ENCODE results near the gene STK11.

STK11 gene

DNA sequence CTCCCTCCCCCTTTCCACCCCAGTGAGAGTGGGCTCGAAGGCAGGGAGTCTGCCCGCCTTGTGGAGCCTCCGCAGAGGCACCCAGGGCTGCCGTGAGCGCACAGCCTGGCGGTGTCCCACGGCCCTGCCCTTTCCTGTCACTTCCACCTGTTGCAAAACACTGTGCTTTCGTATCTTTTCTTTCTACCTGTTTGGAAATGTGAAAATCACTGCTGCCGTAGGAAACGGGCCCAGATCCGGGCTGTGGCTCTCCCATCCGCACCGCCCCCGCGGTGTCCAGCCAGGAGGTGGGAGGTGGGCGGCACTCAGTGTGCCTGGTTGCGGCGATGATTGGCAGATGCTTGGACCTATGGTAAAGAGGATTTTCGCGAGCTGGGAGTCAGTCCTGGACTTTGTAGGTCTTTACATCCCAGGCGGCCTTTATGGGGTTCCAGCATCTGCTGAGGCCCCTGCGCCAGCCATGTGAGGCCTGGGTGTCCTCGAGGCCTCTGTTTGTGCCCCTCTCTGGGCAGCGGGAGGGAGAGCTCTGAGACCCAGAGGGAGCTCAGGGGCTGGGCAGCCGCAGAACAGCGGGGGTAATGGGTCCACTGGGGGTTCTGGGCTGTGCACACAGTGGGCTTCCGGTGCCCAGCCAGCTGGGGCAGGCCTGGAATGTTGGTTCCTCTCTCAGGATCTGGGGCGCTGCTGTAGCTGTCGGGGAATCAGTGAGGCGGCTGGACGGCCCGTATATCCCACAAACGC is 6.1 kb downstream of the STK11 start:
- H3K4me3 ChIP-seq (ENCODE audit: low read depth, low read length) = no peak overlapping the region
- TF ChIP-seq, protein P1, sequence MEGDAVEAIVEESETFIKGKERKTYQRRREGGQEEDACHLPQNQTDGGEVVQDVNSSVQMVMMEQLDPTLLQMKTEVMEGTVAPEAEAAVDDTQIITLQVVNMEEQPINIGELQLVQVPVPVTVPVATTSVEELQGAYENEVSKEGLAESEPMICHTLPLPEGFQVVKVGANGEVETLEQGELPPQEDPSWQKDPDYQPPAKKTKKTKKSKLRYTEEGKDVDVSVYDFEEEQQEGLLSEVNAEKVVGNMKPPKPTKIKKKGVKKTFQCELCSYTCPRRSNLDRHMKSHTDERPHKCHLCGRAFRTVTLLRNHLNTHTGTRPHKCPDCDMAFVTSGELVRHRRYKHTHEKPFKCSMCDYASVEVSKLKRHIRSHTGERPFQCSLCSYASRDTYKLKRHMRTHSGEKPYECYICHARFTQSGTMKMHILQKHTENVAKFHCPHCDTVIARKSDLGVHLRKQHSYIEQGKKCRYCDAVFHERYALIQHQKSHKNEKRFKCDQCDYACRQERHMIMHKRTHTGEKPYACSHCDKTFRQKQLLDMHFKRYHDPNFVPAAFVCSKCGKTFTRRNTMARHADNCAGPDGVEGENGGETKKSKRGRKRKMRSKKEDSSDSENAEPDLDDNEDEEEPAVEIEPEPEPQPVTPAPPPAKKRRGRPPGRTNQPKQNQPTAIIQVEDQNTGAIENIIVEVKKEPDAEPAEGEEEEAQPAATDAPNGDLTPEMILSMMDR (IDR thresholded peaks at IDR 0.05; ENCODE audit: low read depth, low read length, missing control alignments) = no peak
- no peak for DNase-seq (ENCODE audit: low read depth)
- in situ Hi-C loops (cut with HindIII; ENCODE audit: low sequenced_read_pairs) = no loop called here

DNA sequence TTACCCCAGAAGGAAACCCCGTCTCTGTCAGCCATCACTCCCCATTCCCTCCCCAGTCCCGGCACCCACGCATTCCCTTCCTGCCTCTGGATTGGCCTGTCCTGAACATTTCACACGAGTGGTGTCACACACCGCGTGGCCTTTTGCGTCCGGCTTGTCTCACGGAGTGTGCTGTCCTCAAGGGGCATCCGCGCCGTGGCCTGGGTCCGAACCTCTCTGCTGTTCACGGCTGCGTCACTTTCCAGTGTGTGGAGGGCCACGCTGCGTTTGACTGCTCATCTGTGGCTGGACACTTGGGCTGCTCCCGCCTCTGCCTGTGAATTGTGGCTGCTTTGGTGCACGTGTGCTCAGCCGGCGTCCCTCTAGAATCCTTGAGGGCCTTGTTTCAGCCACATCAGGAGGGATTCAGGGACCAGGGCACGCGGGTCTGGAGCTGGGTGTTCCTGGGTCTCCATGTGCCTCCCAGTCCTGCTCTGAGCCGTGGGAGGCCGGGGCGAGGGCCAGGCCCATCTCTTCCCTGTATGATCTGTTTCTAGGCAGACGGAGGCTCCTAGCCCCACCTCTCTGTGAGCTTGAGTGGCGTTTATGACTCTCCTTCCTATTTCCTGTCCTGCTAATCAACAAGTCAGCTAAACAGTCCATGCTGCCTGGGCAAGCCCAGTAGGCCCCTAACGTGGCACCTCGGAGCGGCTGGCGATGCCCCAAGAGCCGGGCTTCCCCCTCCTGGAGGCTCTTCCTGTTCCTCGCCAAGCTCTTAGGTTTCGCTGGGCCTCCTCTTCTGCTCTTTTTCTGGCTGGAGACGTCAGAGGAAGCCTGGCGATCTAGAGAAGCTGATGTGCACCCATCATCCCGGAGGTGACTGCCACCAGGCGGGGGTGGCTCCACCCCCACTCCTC is 8.1 kb downstream of the STK11 start:
- H3K4me3 ChIP-seq (ENCODE audit: low read depth, low read length) = no peak overlapping the region
- in situ Hi-C loops (cut with HindIII; ENCODE audit: low sequenced_read_pairs) = no loop called here
- TF ChIP-seq, protein P1 (IDR thresholded peaks at IDR 0.05; ENCODE audit: low read depth, low read length, missing control alignments) = no peak
- DNase-seq (ENCODE audit: low read depth) = no peak

DNA sequence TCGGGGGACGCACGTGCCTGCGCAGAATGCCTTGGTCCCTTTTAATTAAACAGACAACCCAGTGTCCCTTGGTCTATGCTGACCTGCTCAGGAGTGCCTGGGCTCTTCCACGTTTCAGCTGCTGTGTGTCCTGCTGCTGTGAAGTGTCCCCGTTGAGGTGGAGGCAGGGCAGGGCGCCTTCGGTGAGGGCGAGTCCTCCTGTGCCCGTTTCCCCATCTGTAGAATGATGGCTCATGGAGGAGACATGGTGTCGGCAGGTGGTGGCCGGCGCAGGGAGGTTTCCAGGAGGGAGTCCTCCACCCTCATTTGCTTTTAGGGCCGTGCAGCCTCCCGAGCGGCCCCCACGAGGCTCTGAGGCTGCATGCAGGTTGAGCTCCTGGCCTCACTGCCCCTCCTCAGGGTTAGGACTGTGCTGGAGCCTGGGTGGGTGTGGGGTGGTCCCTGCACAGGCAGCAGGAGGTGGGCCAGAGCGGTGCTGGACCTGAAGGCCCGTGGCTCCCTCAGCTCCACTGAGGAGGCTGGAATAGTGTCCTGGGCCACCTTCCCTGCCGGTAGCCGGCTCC is 8.8 kb downstream of the STK11 start:
- DNase-seq (ENCODE audit: low read depth) = no peak
- in situ Hi-C loops (cut with HindIII; ENCODE audit: low sequenced_read_pairs) = no loop called here
- no peak overlapping the region for H3K4me3 ChIP-seq (ENCODE audit: low read depth, low read length)
- TF ChIP-seq, protein P1 (IDR thresholded peaks at IDR 0.05; ENCODE audit: low read depth, low read length, missing control alignments) = no peak

DNA sequence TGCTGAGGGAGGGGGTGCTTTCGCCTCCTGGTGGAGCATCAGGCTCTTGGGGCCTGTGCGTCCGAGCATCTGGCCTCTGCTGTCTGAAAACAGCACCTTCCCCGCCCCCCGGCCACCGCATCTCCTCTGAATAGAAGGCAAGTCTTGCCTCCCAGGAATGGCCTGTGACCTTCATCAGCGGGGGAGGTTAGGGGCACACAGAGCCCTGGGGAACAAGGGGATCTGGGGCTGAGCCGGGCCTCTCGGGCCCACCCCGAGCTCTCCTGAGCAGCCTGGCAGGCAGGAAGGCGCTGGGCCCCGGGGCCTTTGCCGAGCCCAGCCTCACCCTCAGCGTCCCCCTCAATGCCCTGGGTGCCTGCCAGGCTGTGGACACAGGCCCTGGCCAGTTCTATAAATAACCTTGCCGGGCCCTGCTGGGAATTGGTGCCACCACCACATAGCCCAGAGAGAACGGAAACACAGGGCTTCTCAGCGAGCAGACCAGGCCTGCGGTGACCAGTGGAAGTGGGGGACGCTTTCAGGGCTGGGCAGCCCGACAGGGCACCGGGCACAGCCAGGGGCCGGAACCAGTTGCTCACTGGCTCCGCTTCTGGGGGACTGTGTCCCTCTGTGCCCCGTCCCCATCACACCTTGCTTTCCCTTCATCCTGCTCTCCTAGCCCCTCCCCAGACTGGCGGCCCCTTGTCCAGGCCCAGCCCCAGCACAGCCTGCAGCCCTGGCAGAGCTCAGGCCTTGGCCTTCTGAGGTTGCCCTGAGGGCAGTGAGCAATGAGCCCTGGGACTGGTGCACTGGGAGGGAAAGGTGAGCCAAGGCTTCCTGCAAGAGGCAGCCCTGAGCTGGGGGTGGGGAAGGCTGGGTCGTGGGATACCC is 9.5 kb downstream of the STK11 start:
- no peak for DNase-seq (ENCODE audit: low read depth)
- in situ Hi-C loops (cut with HindIII; ENCODE audit: low sequenced_read_pairs) = no loop called here
- TF ChIP-seq, protein P1 (IDR thresholded peaks at IDR 0.05; ENCODE audit: low read depth, low read length, missing control alignments) = peak; percentile 22
- H3K4me3 ChIP-seq (ENCODE audit: low read depth, low read length) = no peak overlapping the region

DNA sequence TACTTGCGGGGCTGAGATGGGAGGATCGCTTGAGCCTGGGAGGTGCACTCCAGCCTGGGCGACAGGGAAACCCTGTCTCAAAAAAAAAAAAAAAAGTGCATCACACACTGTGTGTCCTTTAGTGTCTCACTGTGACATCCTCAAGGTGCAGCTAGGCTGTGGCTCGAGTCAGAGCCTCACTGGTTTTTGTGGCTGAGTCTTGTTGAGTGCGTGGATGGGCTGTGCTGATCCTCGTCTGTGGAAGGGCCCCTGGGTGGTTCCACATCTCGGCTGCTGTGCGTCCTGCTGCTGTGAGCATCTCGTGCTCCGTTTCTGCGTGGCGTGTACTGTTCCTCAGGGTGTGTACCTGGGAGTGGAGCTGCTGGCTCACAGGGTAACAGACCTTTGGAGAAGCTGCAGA is 11.2 kb downstream of the STK11 start:
- in situ Hi-C loops (cut with HindIII; ENCODE audit: low sequenced_read_pairs) = no loop called here
- TF ChIP-seq, protein P1 (IDR thresholded peaks at IDR 0.05; ENCODE audit: low read depth, low read length, missing control alignments) = no peak
- no peak for DNase-seq (ENCODE audit: low read depth)
- H3K4me3 ChIP-seq (ENCODE audit: low read depth, low read length) = no peak overlapping the region

DNA sequence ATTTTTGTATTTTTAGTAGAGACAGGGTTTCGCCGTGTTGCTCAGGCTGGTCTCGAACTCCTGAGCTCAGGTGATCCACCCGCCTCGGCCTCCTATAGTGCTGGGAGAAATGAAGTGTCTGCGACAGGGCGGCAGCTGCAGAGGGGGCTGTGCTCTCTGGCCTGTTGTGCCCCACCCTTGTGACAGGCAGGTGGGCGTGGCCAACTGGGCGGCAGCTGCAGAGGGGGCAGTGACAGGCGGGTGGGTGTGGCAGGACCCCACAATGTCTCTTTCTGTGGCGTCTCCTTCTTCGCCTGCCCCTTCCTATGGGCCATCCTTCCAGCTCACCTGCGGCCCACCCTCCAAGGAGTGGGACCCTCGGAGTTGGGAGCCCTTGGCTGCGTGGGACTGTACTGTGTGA is 11.8 kb downstream of the STK11 start:
- no peak overlapping the region for H3K4me3 ChIP-seq (ENCODE audit: low read depth, low read length)
- TF ChIP-seq, protein P1 (IDR thresholded peaks at IDR 0.05; ENCODE audit: low read depth, low read length, missing control alignments) = no peak
- in situ Hi-C loops (cut with HindIII; ENCODE audit: low sequenced_read_pairs) = no loop called here
- no peak for DNase-seq (ENCODE audit: low read depth)
